Psoas muscle (tissue), 8 donors: ENCODE measurements around the gene TMEM170A. TPM values are rescaled to one million over a fixed set of nuclear protein-coding genes. Genes with fewer than 3 reads are reported as not detected.
A peak's percentile ranks its signal among the peaks of the same experiment; 100 is the strongest.
"Not testable (repeated sequence)": the region's sequence is repeated elsewhere in the genome, so short reads cannot be mapped to it uniquely, and the experiment has no call there.

ENCODE experiments used
- ATAC-seq, 4 donors: fragments of 200-7000 bp; cut with Tn5 transposase; one replicate each; pipeline ENCODE4 v1.9.1; 2020; ENCODE audit warnings: moderate library complexity in 3 of 4, mild to moderate bottlenecking in 2 of 4
- DNase-seq, 2 donors: peaks; one replicate each; pipeline ENCODE4 v3.0.0-alpha.2; 2020
- H3K27ac ChIP-seq: fragments of 200-600 bp; one replicate; pipeline ENCODE4 v1.8.0; 2022
- H3K27me3 ChIP-seq, 3 donors: fragments of 200-600 bp in 1 of 3; one replicate each; pipeline versions ENCODE4 v1.6.1 to v1.8.0; 2013 to 2022; ENCODE audit warnings: low read length in 2 of 3, mild to moderate bottlenecking in 2 of 3, moderate library complexity in 1 of 3; ENCODE audit not compliant: insufficient read depth in 3 of 3
- H3K36me3 ChIP-seq, 2 donors: fragments of 200-600 bp in 1 of 2; one replicate each; pipeline versions ENCODE4 v1.6.1 to v1.8.0; 2013 to 2022; ENCODE audit warnings: low read depth in 1 of 2, mild to moderate bottlenecking in 1 of 2, moderate library complexity in 1 of 2; ENCODE audit not compliant: insufficient read depth in 1 of 2
- H3K4me1 ChIP-seq: fragments of 200-600 bp; one replicate; pipeline ENCODE4 v1.8.0; 2022
- H3K4me3 ChIP-seq: fragments of 200-600 bp; one replicate; pipeline ENCODE4 v1.8.0; 2022; ENCODE audit warnings: mild to moderate bottlenecking
- H3K9me3 ChIP-seq: fragments of 200-600 bp; one replicate; pipeline ENCODE4 v1.8.0; 2022
- WGBS, 3 donors: extraction: QIAGEN DNeasy Blood & Tissue Kit; methylation state at CpG; one replicate each; pipeline versions ENCODE4 v1.1.6 to v1.1.7; 2013; 5-methylcytosine and 5-hydroxymethylcytosine counted together
- intact Hi-C, 2 donors: fragments of 100-400 bp; cut with DNase I; formaldehyde crosslinking; loops; one replicate each; pipeline versions ENCODE4 v1.11.0 to v1.14.2; 2022
- polyA plus RNA-seq, 3 donors: library from polyadenylated mRNA; stranded (reverse); fragments of 200-250 nt; gene quantifications; one replicate each; pipeline ENCODE4 v1.2.3, GENCODE V29; 2013
- total RNA-seq, 4 donors: library from RNA; stranded (reverse); fragmentation: NEBNext Ultra II Directional in 2 of 4; extraction: Animal tissue kit (Norgen Biotek cat#: 25700) in 2 of 4; gene quantifications; one replicate each; pipeline versions ENCODE4 v1.2.1 to v1.2.4, GENCODE V29; 2021 to 2023
- TF ChIP-seq, protein P1 (sequence below): fragments of 200-600 bp; IDR thresholded peaks from one replicate; pipeline ENCODE4 v1.8.0; 2022; ENCODE audit warnings: antibody characterized with exemption
- donor health status: healthy with polysubstance abuse.
- donor health status: DM: no; HTN: no; CAD: no; lungs with moderate emphysema.
- donor health status: Bipolar disorder and iron deficiency.
- donor health status: healthy.
- donor health status: DM: yes; HTN: yes; CAD: no.
- donor health status: DM: no; HTN: no; CAD: no.
- donor health status: DM: no; HTN: no; CAD: no.
- donor health status: DM: yes; HTN: yes; CAD: no.

Gene TMEM170A
- total and polyA plus RNA-seq, 7 donors: 3.1 to 9.5 (median 7.8) TPM

DNA sequence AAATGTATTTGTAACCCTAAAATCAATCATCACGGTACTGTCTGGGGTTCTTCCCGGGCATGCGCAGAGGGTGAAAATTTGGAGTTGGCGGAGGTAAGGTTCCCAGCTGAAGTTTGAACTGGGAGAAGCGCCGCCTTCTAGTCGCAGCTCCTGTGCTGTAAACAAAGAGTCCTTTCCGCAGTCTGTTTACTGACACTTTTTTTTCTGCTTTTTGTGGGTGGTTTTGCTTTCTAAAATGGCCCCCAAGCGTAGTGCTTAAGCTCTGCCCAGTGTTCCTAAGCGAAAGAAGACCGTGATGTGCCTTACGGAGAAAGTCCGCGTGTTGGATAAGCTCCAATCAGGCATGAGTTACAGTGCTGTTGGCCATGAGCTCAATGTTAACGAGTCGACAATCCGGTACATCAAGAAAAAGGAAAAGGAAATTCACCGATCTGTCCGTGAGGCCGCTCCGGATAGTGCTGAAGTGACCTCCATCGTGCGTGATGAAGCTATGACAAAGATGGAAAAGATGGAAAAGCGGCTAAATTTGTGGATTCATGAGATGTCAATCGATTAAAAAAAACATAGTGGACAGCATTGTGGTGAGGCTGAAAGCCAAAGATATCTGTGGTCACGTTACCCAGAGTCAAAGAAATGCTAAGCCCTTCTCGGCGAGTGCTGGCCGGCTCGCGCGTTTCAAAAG lies 30.6 kb downstream of the TMEM170A start:
- TF ChIP-seq, protein P1, sequence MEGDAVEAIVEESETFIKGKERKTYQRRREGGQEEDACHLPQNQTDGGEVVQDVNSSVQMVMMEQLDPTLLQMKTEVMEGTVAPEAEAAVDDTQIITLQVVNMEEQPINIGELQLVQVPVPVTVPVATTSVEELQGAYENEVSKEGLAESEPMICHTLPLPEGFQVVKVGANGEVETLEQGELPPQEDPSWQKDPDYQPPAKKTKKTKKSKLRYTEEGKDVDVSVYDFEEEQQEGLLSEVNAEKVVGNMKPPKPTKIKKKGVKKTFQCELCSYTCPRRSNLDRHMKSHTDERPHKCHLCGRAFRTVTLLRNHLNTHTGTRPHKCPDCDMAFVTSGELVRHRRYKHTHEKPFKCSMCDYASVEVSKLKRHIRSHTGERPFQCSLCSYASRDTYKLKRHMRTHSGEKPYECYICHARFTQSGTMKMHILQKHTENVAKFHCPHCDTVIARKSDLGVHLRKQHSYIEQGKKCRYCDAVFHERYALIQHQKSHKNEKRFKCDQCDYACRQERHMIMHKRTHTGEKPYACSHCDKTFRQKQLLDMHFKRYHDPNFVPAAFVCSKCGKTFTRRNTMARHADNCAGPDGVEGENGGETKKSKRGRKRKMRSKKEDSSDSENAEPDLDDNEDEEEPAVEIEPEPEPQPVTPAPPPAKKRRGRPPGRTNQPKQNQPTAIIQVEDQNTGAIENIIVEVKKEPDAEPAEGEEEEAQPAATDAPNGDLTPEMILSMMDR: no peak
- intact Hi-C loops: loop anchor here in 1 of 2 donors (1.0 kb wide), 1 partner anchor 30 kb away; the partner anchor contains the start of gene TMEM170A
- Histone ChIP-seq H3K27ac (peak overlapping the region; percentile 96), H3K4me3 (peak overlapping the region; percentile 99), H3K27me3 (no peaks in the 10 kb centered on the region), H3K9me3 (no peaks in the 10 kb centered on the region), H3K36me3 (no peaks in the 10 kb centered on the region), H3K4me1 (peaks cover 2% of the 10 kb centered on the region)
- WGBS, 3 donors: 1 to 2% (median 1%) methylated on average over 32 of the region's 32 CpGs
- ATAC-seq (peak; percentile 74 to 82 (median 75)), DNase-seq (peak in 1 of 2 donors; percentile 43)

DNA sequence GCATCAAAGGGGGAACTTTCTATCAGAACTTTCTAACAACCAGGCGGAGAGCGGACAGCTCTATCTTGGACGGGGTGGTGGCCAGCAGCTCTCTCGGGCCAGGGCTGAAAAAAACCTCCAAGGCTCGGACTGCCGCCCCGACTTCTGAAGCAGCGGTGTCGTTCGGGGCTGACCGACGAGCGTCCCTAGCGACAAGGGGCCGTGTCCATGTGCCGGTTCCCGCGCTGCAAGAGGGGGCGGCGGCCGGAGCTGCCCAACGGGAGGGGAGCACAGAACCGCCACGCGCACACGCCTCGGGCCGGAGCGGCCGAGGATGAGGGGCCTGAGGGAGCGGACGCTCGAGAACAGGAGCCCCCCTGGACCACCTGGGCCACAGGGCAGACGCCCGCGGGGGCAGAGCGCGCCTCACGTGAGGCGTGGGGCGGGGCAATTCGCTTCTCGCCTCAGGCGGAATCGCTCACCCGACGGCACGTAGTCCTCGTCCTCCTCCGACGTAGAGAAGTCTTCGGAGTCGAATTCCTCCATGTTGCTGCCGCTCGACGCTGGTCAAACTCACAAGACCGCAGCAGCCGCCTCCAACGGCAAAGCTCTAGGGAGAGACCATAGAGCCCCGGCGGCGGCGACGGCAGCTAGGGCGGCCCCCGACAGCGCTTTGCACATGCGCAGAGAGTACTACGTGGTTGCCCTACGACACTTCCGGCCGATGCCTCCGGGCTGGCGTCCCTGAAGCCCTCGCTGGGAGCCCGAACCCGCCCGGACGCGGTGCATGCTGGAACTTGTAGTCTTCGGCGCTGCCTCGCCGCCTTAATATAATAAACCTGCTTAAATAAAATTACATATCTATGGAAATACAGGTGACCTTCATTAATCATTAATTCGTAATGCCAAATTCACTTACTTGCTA lies 31.4 kb downstream of the TMEM170A start, which contains the start of gene CFDP1:
TSS of gene CFDP1 (minus strand) at position 676 of the 904 bp plus-strand sequence. CDS start at position 525, 151 bp downstream.
- ATAC-seq: peak; percentile 98
- no peaks in the 10 kb centered on the region for H3K27me3 ChIP-seq
- 0 to 1% (median 1%) methylated on average over 67 to 85 of the region's 85 CpGs for WGBS, 3 donors
- peak within 1 kb of the TSS; percentile 99 for H3K4me3 ChIP-seq
- TF ChIP-seq, protein P1: no peak
- H3K9me3 ChIP-seq: no peaks in the 10 kb centered on the region
- H3K4me1 ChIP-seq: peaks cover 2% of the 10 kb centered on the region
- H3K27ac ChIP-seq: peak within 1 kb of the TSS; percentile 96
- DNase-seq: peak; percentile 95 to 98
- intact Hi-C loops: loop anchor here in 1 of 2 donors (1.0 kb wide), 1 partner anchor 31 kb away; the partner anchor contains the start of gene TMEM170A
- H3K36me3 ChIP-seq: no peaks in the 10 kb centered on the region

DNA sequence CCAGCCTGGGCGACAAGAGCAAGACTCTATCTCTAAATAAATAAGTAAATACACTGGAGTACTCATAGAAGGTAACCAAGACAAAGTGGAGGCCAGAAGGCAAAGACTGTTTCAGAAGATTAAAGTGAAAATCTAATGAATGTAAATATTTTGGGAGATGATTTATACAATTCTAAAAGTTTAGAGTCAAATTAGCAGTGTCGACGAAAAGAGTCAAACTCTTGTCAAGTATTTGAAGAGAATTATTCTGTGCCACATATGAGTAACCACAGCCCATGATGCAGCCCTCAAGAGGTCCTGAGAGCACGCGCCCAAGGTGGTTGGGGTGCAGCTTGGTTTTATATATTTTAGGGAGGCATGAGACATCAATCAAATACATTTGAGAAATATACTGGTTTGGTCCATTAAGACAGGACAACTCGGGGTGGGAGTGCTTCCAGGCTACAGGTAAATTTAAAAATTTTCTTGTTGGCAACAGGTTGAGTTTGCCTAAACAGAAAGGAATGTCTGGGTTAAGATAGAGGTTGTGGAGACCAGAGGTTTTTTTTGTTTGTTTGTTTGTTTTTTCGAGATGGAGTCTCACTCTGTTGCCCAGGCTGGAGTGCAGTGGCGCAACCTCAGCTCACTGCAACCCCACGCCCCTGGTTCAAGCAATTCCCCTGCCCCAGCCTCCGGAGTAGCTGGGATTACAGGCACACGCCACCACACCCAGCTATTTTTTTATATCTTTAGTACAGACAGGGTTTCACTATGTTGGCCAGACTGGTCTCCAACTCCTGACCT lies 34.7 kb downstream of the TMEM170A start:
- Histone ChIP-seq H3K27me3 (no peaks in the 10 kb centered on the region), H3K9me3 (no peaks in the 10 kb centered on the region), H3K27ac (no peak overlapping the region), H3K36me3 (no peaks in the 10 kb centered on the region), H3K4me3 (no peak overlapping the region), H3K4me1 (peaks cover 2% of the 10 kb centered on the region)
- intact Hi-C loops: no loop called here
- DNase-seq (no peak), ATAC-seq (no peak)
- TF ChIP-seq, protein P1: no peak
- WGBS, 3 donors: 88 to 93% (median 88%) methylated on average over 11 of the region's 11 CpGs

DNA sequence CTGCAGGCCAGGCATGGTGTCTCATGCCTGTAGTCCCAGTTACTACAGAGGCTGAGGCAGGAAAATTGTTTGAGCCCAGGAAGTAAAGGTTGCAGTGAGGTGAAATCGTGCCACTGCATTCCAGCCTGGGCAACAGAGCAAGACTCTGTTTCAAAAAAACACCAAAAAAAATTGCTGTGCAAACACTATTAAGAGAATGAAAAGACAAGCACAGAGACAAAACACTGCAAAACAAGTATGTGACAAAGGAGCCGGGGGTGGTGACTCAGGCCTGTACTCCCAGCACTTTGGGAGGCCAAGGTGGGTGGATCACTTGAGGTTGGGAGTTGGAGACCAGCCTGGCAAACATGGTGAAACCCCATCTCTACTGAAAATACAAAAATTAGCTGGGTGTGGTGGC lies 38.0 kb downstream of the TMEM170A start:
- DNase-seq, H3K9me3 ChIP-seq, H3K27me3 ChIP-seq, H3K27ac ChIP-seq, H3K4me3 ChIP-seq, H3K36me3 ChIP-seq, ATAC-seq, H3K4me1 ChIP-seq, intact Hi-C loops: not testable (repeated sequence)
- 78 to 88% (median 86%) methylated on average over 2 of the region's 2 CpGs for WGBS, 3 donors

DNA sequence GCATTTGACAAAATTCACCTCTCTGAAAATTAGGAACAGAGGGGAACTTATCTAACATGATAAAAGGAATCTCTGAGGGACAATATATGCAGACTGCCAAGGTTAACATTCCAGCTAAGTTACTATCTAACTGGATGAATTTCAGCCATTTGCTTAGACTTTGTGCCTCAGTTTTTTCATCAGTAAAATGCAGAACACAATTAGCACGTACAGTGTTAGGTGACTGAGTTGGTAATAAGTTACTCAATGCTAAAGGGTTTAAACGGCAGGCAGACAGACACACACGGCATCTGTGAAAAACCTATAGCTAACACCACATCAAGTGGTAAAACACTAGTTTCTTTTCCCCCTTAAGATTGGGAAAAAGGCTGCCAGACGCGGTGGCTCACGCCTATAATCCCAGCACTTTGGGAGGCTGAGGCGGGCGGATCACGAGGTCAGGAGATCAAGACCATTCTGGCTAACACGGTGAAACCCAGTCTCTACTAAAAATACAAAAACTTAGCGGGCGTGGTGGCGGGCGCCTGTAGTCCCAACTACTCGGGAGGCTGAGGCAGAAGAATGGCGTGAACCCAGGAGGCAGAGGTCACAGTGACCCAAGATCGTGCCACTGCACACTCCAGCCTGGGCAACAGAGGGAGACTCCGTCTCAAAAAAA lies 40.3 kb downstream of the TMEM170A start:
- DNase-seq, H3K27me3 ChIP-seq, H3K9me3 ChIP-seq, H3K4me1 ChIP-seq, intact Hi-C loops, H3K4me3 ChIP-seq, H3K27ac ChIP-seq, ATAC-seq, H3K36me3 ChIP-seq: not testable (repeated sequence)
- 85 to 93% (median 88%) methylated on average over 18 of the region's 18 CpGs for WGBS, 3 donors
